Measurements from ENCODE around the gene RRAS2.
A peak's percentile ranks its signal among the peaks of the same experiment; 100 is the strongest.

RRAS2 gene

GRCh38 chr11:14390669-14391068, 31.7 kb upstream of the RRAS2 start:
- Histone ChIP-seq H3K27ac (replicated peaks; ENCODE audit: low read length) (no peak overlapping the region), H4K8ac (ENCODE audit: low read depth, low read length) (no peak overlapping the region), H3K79me1 (ENCODE audit: low read depth, low read length) (no peaks in the 10 kb centered on the region), H3K4me1 (ENCODE audit: control insufficient read depth in 2 of 2, insufficient read depth in 1 of 2, low read depth in 1 of 2, low read length in 2 of 2) (peaks cover 6 to 8% of the 10 kb centered on the region in 2 donors), H2BK15ac (ENCODE audit: low read length) (no peak overlapping the region), H2AFZ (ENCODE audit: low read length) (no peak overlapping the region), H3K9ac (ENCODE audit: low read depth, low read length, poor library complexity) (no peak overlapping the region), H3K27me3 (ENCODE audit: control insufficient read depth in 3 of 3, insufficient read depth in 3 of 3, low read depth in 1 of 3, low read length in 3 of 3) (peaks cover 0 to 20% (median 0%) of the 10 kb centered on the region in 3 experiments), H2BK120ac (ENCODE audit: low read depth, low read length) (no peak overlapping the region), H3K4me2 (ENCODE audit: insufficient read depth, low read length, poor library complexity, severe bottlenecking) (no peak overlapping the region), H2BK5ac (ENCODE audit: low read length) (no peak overlapping the region), H3K18ac (ENCODE audit: low read length) (no peak overlapping the region), H3K23ac (ENCODE audit: low read depth, low read length, poor library complexity) (no peak overlapping the region), H3K14ac (ENCODE audit: low read length) (no peak overlapping the region), H2AK5ac (ENCODE audit: low read depth, low read length) (no peak overlapping the region), H4K91ac (ENCODE audit: low read depth, low read length, poor library complexity) (no peak overlapping the region), H2BK12ac (ENCODE audit: low read length) (no peak overlapping the region), H3K9me3 (replicated peaks in 1 of 2; ENCODE audit: control insufficient read depth in 2 of 2, insufficient read depth in 1 of 2, low read depth in 1 of 2, low read length in 2 of 2) (no peaks in the 10 kb centered on the region), H3K4ac (ENCODE audit: low read length) (no peak overlapping the region), H3K4me3 (ENCODE audit: low read length in 2 of 2) (no peak overlapping the region), H3K36me3 (replicated peaks in 1 of 2; ENCODE audit: control insufficient read depth in 2 of 2, insufficient read depth in 2 of 2, low read length in 2 of 2) (no peaks in the 10 kb centered on the region)
- DNase-seq (ENCODE audit: low spot score): no peak
- WGBS, 2 donors (ENCODE audit: extremely low coverage in 2 of 2, insufficient read length in 2 of 2, insufficient replicate concordance in 1 of 2): no CpG with 5 or more reads among the region's 1 CpG

GRCh38 chr11:14388352-14388751, 29.4 kb upstream of the RRAS2 start:
- H3K36me3 ChIP-seq (replicated peaks in 1 of 2; ENCODE audit: control insufficient read depth in 2 of 2, insufficient read depth in 2 of 2, low read length in 2 of 2): no peaks in the 10 kb centered on the region
- no peak overlapping the region for H4K91ac ChIP-seq (ENCODE audit: low read depth, low read length, poor library complexity)

GRCh38 chr11:14386895-14387480, 28.0 kb upstream of the RRAS2 start:
- no peak overlapping the region for H3K27ac ChIP-seq (replicated peaks; ENCODE audit: low read length)
- H2BK120ac ChIP-seq (ENCODE audit: low read depth, low read length): no peak overlapping the region
- peaks cover 6 to 8% of the 10 kb centered on the region in 2 donors for H3K4me1 ChIP-seq (ENCODE audit: control insufficient read depth in 2 of 2, insufficient read depth in 1 of 2, low read depth in 1 of 2, low read length in 2 of 2)
- H3K4ac ChIP-seq (ENCODE audit: low read length): no peak overlapping the region
- H3K4me2 ChIP-seq (ENCODE audit: insufficient read depth, low read length, poor library complexity, severe bottlenecking): no peak overlapping the region
- H3K4me3 ChIP-seq (ENCODE audit: low read length in 2 of 2): no peak overlapping the region
- no peaks in the 10 kb centered on the region for H3K79me1 ChIP-seq (ENCODE audit: low read depth, low read length)
- no peak overlapping the region for H3K9ac ChIP-seq (ENCODE audit: low read depth, low read length, poor library complexity)
- H2AFZ ChIP-seq (ENCODE audit: low read length): no peak overlapping the region
- H2BK12ac ChIP-seq (ENCODE audit: low read length): no peak overlapping the region
- no CpG with 5 or more reads among the region's 4 CpGs for WGBS, 2 donors (ENCODE audit: extremely low coverage in 2 of 2, insufficient read length in 2 of 2, insufficient replicate concordance in 1 of 2)
- no peak overlapping the region for H4K8ac ChIP-seq (ENCODE audit: low read depth, low read length)
- no peaks in the 10 kb centered on the region for H3K36me3 ChIP-seq (replicated peaks in 1 of 2; ENCODE audit: control insufficient read depth in 2 of 2, insufficient read depth in 2 of 2, low read length in 2 of 2)
- H2AK5ac ChIP-seq (ENCODE audit: low read depth, low read length): no peak overlapping the region
- DNase-seq (ENCODE audit: low spot score): peak; percentile 70
- H3K9me3 ChIP-seq (replicated peaks in 1 of 2; ENCODE audit: control insufficient read depth in 2 of 2, insufficient read depth in 1 of 2, low read depth in 1 of 2, low read length in 2 of 2): no peaks in the 10 kb centered on the region
- H3K14ac ChIP-seq (ENCODE audit: low read length): no peak overlapping the region
- no peak overlapping the region for H3K23ac ChIP-seq (ENCODE audit: low read depth, low read length, poor library complexity)
- no peak overlapping the region for H3K18ac ChIP-seq (ENCODE audit: low read length)
- H2BK15ac ChIP-seq (ENCODE audit: low read length): no peak overlapping the region
- no peak overlapping the region for H2BK5ac ChIP-seq (ENCODE audit: low read length)
- H4K91ac ChIP-seq (ENCODE audit: low read depth, low read length, poor library complexity): no peak overlapping the region
- H3K27me3 ChIP-seq (ENCODE audit: control insufficient read depth in 3 of 3, insufficient read depth in 3 of 3, low read depth in 1 of 3, low read length in 3 of 3): peaks cover 0 to 55% (median 0%) of the 10 kb centered on the region in 3 experiments

More at GRCh38 chr11:14388352-14388751, 29.4 kb upstream of the RRAS2 start:
- Histone ChIP-seq H3K4me2 (ENCODE audit: insufficient read depth, low read length, poor library complexity, severe bottlenecking) (no peak overlapping the region), H2AFZ (ENCODE audit: low read length) (no peak overlapping the region), H3K4me3 (ENCODE audit: low read length in 2 of 2) (no peak overlapping the region), H3K4me1 (ENCODE audit: control insufficient read depth in 2 of 2, insufficient read depth in 1 of 2, low read depth in 1 of 2, low read length in 2 of 2) (peaks cover 6 to 8% of the 10 kb centered on the region in 2 donors), H2BK15ac (ENCODE audit: low read length) (no peak overlapping the region), H2BK5ac (ENCODE audit: low read length) (no peak overlapping the region), H2AK5ac (ENCODE audit: low read depth, low read length) (no peak overlapping the region), H3K27ac (replicated peaks; ENCODE audit: low read length) (no peak overlapping the region), H3K4ac (ENCODE audit: low read length) (no peak overlapping the region), H3K14ac (ENCODE audit: low read length) (no peak overlapping the region), H3K27me3 (ENCODE audit: control insufficient read depth in 3 of 3, insufficient read depth in 3 of 3, low read depth in 1 of 3, low read length in 3 of 3) (peaks cover 0 to 41% (median 0%) of the 10 kb centered on the region in 3 experiments), H2BK12ac (ENCODE audit: low read length) (no peak overlapping the region), H3K79me1 (ENCODE audit: low read depth, low read length) (no peaks in the 10 kb centered on the region), H4K8ac (ENCODE audit: low read depth, low read length) (no peak overlapping the region), H3K9me3 (replicated peaks in 1 of 2; ENCODE audit: control insufficient read depth in 2 of 2, insufficient read depth in 1 of 2, low read depth in 1 of 2, low read length in 2 of 2) (no peaks in the 10 kb centered on the region), H3K23ac (ENCODE audit: low read depth, low read length, poor library complexity) (no peak overlapping the region), H3K18ac (ENCODE audit: low read length) (no peak overlapping the region), H2BK120ac (ENCODE audit: low read depth, low read length) (no peak overlapping the region), H3K9ac (ENCODE audit: low read depth, low read length, poor library complexity) (no peak overlapping the region)
- no peak for DNase-seq (ENCODE audit: low spot score)
- WGBS, 2 donors (ENCODE audit: extremely low coverage in 2 of 2, insufficient read length in 2 of 2, insufficient replicate concordance in 1 of 2): no CpG with 5 or more reads among the region's 4 CpGs

- no peaks in the 10 kb centered on the region for H3K79me1 ChIP-seq (ENCODE audit: low read depth, low read length)
- no peak overlapping the region for H4K8ac ChIP-seq (ENCODE audit: low read depth, low read length)
- no peak overlapping the region for H2BK120ac ChIP-seq (ENCODE audit: low read depth, low read length)
- H3K27me3 ChIP-seq (ENCODE audit: control insufficient read depth in 3 of 3, insufficient read depth in 3 of 3, low read depth in 1 of 3, low read length in 3 of 3): peaks cover 0 to 64% (median 6%) of the 10 kb centered on the region in 3 experiments
- no peak overlapping the region for H4K91ac ChIP-seq (ENCODE audit: low read depth, low read length, poor library complexity)
- H3K4ac ChIP-seq (ENCODE audit: low read length): no peak overlapping the region
- no peak overlapping the region for H3K9ac ChIP-seq (ENCODE audit: low read depth, low read length, poor library complexity)
- no peak overlapping the region for H3K4me3 ChIP-seq (ENCODE audit: low read length in 2 of 2)
- H2BK15ac ChIP-seq (ENCODE audit: low read length): no peak overlapping the region
- DNase-seq (ENCODE audit: low spot score): no peak
- no peak overlapping the region for H2AFZ ChIP-seq (ENCODE audit: low read length)
- H3K14ac ChIP-seq (ENCODE audit: low read length): no peak overlapping the region
- H3K27ac ChIP-seq (replicated peaks; ENCODE audit: low read length): no peak overlapping the region
- H3K23ac ChIP-seq (ENCODE audit: low read depth, low read length, poor library complexity): no peak overlapping the region
- no peak overlapping the region for H2BK5ac ChIP-seq (ENCODE audit: low read length)
- H3K4me2 ChIP-seq (ENCODE audit: insufficient read depth, low read length, poor library complexity, severe bottlenecking): no peak overlapping the region
- H2BK12ac ChIP-seq (ENCODE audit: low read length): no peak overlapping the region
- peaks cover 6 to 8% of the 10 kb centered on the region in 2 donors for H3K4me1 ChIP-seq (ENCODE audit: control insufficient read depth in 2 of 2, insufficient read depth in 1 of 2, low read depth in 1 of 2, low read length in 2 of 2)
- no peaks in the 10 kb centered on the region for H3K36me3 ChIP-seq (replicated peaks in 1 of 2; ENCODE audit: control insufficient read depth in 2 of 2, insufficient read depth in 2 of 2, low read length in 2 of 2)
- no peaks in the 10 kb centered on the region for H3K9me3 ChIP-seq (replicated peaks in 1 of 2; ENCODE audit: control insufficient read depth in 2 of 2, insufficient read depth in 1 of 2, low read depth in 1 of 2, low read length in 2 of 2)
- H3K18ac ChIP-seq (ENCODE audit: low read length): no peak overlapping the region
- no peak overlapping the region for H2AK5ac ChIP-seq (ENCODE audit: low read depth, low read length)
Observed at GRCh38 chr11:14386081-14386480, 27.1 kb upstream of the RRAS2 start.

All from neuronal stem cell (in vitro differentiated cells).